Loucy (cell line): ENCODE data around the gene CHKB.

Source experiments
- H2AFZ ChIP-seq: fragments of 200-600 bp; sonication (generic); 2 replicates; pipeline ENCODE4 v1.6.0; 2016; ENCODE audit warnings: antibody characterized with exemption, mild to moderate bottlenecking, low read length, moderate library complexity
- H3F3A ChIP-seq: fragments of 200-600 bp; 2 replicates; pipeline ENCODE4 v1.6.0; 2016; ENCODE audit warnings: antibody characterized with exemption, low read depth, mild to moderate bottlenecking
- H3K27me3 ChIP-seq: fragments of 200-600 bp; sonication (generic); 2 replicates; pipeline ENCODE4 v1.6.1; 2014; ENCODE audit warnings: low read length, mild to moderate bottlenecking; ENCODE audit not compliant: insufficient read depth, poor library complexity, severe bottlenecking
- H3K36me3 ChIP-seq: fragments of 200-600 bp; sonication (generic); 2 replicates; pipeline ENCODE4 v1.6.1; 2016; ENCODE audit warnings: low read length; ENCODE audit not compliant: insufficient read depth
- H3K4me1 ChIP-seq: fragments of 200-600 bp; sonication (generic); 2 replicates; pipeline ENCODE4 v1.5.1; 2014; ENCODE audit warnings: low read length, mild to moderate bottlenecking; ENCODE audit not compliant: insufficient read depth, poor library complexity, severe bottlenecking
- H3K4me2 ChIP-seq: fragments of 200-600 bp; sonication (generic); 2 replicates; pipeline ENCODE4 v1.6.0; 2014; ENCODE audit warnings: antibody characterized with exemption, low read length, low read depth, mild to moderate bottlenecking; ENCODE audit not compliant: poor library complexity, severe bottlenecking
- H3K4me3 ChIP-seq: fragments of 200-600 bp; sonication (generic); 2 replicates; pipeline ENCODE4 v1.5.1; 2014; ENCODE audit warnings: low read length, mild to moderate bottlenecking, mixed read lengths; ENCODE audit not compliant: poor library complexity, severe bottlenecking
- H3K79me2 ChIP-seq: fragments of 200-600 bp; sonication (generic); 2 replicates; pipeline ENCODE4 v1.6.1; 2014; ENCODE audit warnings: low read length; ENCODE audit not compliant: insufficient read depth
- H3K9ac ChIP-seq: fragments of 200-600 bp; sonication (generic); 2 replicates; pipeline ENCODE4 v1.6.0; 2014; ENCODE audit warnings: mild to moderate bottlenecking, low read depth, low read length, moderate library complexity; ENCODE audit not compliant: poor library complexity, severe bottlenecking
- H3K9me2 ChIP-seq: fragments of 200-600 bp; sonication (generic); replicated peaks from 2 replicates; pipeline ENCODE4 v1.6.1; 2016; ENCODE audit warnings: low read depth, low read length, mixed read lengths
- H3K9me3 ChIP-seq: fragments of 200-600 bp; sonication (generic); 2 replicates; pipeline ENCODE4 v1.6.1; 2014; ENCODE audit warnings: mild to moderate bottlenecking, antibody characterized with exemption, low read length, low read depth; ENCODE audit not compliant: insufficient read depth
- H4K20me1 ChIP-seq: fragments of 200-600 bp; sonication (generic); 2 replicates; pipeline ENCODE4 v1.6.0; 2014; ENCODE audit warnings: antibody characterized with exemption, low read length, mild to moderate bottlenecking; ENCODE audit not compliant: insufficient read depth, poor library complexity, severe bottlenecking
- EZH2phosphoT487 ChIP-seq: fragments of 200-600 bp; IDR thresholded peaks from 2 replicates; pipeline ENCODE4 v1.6.1; 2018; ENCODE audit warnings: antibody characterized with exemption, mild to moderate bottlenecking, moderate library complexity, borderline replicate concordance
- TF ChIP-seq, protein P1 (sequence below): fragments of 200-600 bp; sonication (generic); conservative IDR thresholded peaks from 2 replicates; pipeline ENCODE4 v1.5.1; 2014; ENCODE audit warnings: mild to moderate bottlenecking, antibody characterized with exemption, low read length

Gene CHKB

DNA sequence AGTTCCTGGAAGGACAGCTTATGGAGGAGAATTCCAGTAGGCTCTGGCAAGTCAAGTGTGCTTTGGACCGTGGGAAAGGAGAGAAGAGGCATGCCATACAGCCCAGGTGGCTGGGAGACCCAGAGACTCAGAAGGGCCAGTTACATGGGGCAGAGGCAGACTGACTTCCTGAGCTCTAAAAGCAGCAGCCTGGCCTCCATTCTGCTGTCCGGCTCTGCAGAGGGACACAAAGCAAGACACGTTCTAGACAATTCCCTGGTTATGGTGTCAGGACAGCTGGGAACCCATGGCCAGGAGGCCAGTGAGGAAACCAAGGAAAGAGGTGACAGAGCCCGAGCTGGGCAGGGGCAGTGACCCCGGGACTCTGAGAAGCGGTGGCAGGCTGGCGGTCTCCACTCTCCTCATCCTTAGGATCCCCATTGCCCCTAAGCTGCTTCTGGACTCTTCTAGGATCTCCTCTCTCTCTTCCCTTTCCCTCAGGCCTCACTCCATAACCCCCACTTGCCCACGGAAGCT, 7.2 kb downstream of the CHKB start:
- no peak overlapping the region for H3K9ac ChIP-seq
- no peaks in the 10 kb centered on the region for H4K20me1 ChIP-seq
- H2AFZ ChIP-seq, result no peak overlapping the region
- no peaks in the 10 kb centered on the region for H3K27me3 ChIP-seq
- no peaks in the 10 kb centered on the region for H3F3A ChIP-seq
- H3K79me2 ChIP-seq, result no peaks in the 10 kb centered on the region
- no peak overlapping the region for H3K4me3 ChIP-seq
- peaks cover 5% of the 10 kb centered on the region for H3K4me1 ChIP-seq
- H3K36me3 ChIP-seq, result peaks cover 8% of the 10 kb centered on the region; the same call in 1 of the 2 replicates
- no peaks in the 10 kb centered on the region for H3K9me3 ChIP-seq
- H3K4me2 ChIP-seq, result no peak overlapping the region
- no peaks in the 10 kb centered on the region for H3K9me2 ChIP-seq
- TF ChIP-seq, protein P1, sequence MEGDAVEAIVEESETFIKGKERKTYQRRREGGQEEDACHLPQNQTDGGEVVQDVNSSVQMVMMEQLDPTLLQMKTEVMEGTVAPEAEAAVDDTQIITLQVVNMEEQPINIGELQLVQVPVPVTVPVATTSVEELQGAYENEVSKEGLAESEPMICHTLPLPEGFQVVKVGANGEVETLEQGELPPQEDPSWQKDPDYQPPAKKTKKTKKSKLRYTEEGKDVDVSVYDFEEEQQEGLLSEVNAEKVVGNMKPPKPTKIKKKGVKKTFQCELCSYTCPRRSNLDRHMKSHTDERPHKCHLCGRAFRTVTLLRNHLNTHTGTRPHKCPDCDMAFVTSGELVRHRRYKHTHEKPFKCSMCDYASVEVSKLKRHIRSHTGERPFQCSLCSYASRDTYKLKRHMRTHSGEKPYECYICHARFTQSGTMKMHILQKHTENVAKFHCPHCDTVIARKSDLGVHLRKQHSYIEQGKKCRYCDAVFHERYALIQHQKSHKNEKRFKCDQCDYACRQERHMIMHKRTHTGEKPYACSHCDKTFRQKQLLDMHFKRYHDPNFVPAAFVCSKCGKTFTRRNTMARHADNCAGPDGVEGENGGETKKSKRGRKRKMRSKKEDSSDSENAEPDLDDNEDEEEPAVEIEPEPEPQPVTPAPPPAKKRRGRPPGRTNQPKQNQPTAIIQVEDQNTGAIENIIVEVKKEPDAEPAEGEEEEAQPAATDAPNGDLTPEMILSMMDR, result no peak
- no peak for TF ChIP-seq EZH2phosphoT487

DNA sequence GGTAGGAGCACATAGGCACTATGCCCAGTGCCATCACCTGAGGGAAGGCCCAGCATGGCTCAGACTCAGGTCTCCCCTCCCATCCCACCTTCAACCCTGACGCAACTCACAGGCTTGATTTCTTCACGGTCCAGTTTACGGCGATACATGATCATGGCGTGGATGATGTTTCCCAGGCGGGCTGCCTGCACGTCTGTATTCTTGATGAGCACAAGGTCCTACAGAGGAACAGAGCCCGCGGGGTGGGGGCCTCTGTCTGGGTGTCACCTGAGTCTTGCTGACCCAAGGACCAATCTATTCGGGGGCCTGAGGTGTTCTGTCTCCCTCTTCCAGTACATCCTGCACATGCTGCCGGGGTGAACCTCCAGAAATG, 8.3 kb downstream of the CHKB start:
- Histone ChIP-seq H3K4me3 (no peak overlapping the region), H4K20me1 (no peaks in the 10 kb centered on the region)

DNA sequence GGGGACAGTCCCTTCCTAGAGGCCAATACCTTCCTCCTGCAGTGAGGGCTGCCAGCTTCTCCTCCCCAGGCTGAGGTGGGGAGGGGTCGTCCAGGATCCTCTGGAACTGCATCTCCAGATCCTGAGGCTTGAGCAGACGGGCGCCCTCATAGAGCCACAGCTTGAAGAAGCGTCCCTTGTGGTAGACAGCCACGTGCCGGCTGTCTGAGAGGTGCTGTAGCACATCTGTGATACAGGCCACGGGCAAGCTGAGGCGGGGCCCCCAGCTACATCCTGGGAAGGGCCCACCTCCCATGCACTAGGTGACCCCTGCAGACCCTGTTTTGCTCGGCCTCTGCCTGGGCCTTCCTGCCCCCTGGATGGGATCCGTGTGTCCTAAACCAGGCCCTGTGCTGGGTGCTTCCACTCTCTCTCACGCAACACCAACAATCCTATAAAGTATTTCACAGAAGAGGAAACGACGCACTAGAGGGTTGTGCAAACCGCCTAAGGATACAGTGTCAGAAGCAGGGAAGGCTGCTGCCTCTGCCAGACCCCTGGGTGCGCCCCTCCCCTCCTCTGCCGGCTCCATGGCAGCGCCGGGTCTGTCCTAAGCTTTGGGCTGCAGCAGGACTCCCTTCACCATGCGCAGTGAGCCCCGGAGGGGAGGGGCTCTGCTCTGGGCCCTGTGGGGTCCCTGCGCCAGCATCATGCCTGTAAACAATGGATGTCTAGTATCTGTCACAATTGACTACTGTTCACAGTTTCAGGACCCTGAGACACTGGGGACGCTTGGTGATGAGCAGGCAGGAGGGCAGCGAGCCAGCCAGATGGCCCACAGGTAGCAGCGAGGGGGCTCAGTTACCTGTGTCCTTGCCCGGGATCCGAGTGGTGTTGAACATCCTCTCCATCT, 8.9 kb downstream of the CHKB start:
- H3K9me2 ChIP-seq, result no peaks in the 10 kb centered on the region
- no peaks in the 10 kb centered on the region for H4K20me1 ChIP-seq
- no peak overlapping the region for H3K4me3 ChIP-seq
- no peak overlapping the region for H3K9ac ChIP-seq
- H2AFZ ChIP-seq, result no peak overlapping the region
- H3F3A ChIP-seq, result no peaks in the 10 kb centered on the region
- no peaks in the 10 kb centered on the region for H3K4me1 ChIP-seq
- no peaks in the 10 kb centered on the region for H3K79me2 ChIP-seq
- H3K9me3 ChIP-seq, result no peaks in the 10 kb centered on the region
- H3K36me3 ChIP-seq, result peaks cover 8% of the 10 kb centered on the region; the same call in 1 of the 2 replicates
- H3K27me3 ChIP-seq, result no peaks in the 10 kb centered on the region
- TF ChIP-seq EZH2phosphoT487, result no peak
- TF ChIP-seq, protein P1, result no peak
- H3K4me2 ChIP-seq, result no peak overlapping the region

More for the DNA sequence above, 8.3 kb downstream of the CHKB start:
- Histone ChIP-seq H3K27me3 (no peaks in the 10 kb centered on the region), H3K9me3 (no peaks in the 10 kb centered on the region), H2AFZ (no peak overlapping the region), H3K9me2 (no peaks in the 10 kb centered on the region), H3K4me1 (no peaks in the 10 kb centered on the region), H3K4me2 (no peak overlapping the region), H3K79me2 (no peaks in the 10 kb centered on the region), H3F3A (no peaks in the 10 kb centered on the region), H3K36me3 (peaks cover 8% of the 10 kb centered on the region; the same call in 1 of the 2 replicates), H3K9ac (no peak overlapping the region)
- no peak for TF ChIP-seq EZH2phosphoT487
- TF ChIP-seq, protein P1, result no peak
